Glutamatergic neuron (in vitro differentiated cells): ENCODE results near the gene MVD. TPM values are rescaled to one million over a fixed set of nuclear protein-coding genes. Genes with fewer than 3 reads are reported as not detected.

Experiments used
- DNase-seq: peaks from one replicate; pipeline ENCODE4 v3.0.0; 2022
- H3K27ac Mint-ChIP-seq: one replicate; pipeline ENCODE4 v1.8.0; 2020; ENCODE audit warnings: mild to moderate bottlenecking, mixed read lengths, inconsistent platforms; ENCODE audit not compliant: unreplicated experiment
- H3K27me3 Mint-ChIP-seq: one replicate; pipeline ENCODE4 v1.8.0; 2020; ENCODE audit warnings: mild to moderate bottlenecking, moderate library complexity, mixed read lengths, inconsistent platforms; ENCODE audit not compliant: unreplicated experiment
- H3K36me3 Mint-ChIP-seq: one replicate; pipeline ENCODE4 v1.8.0; 2020; ENCODE audit warnings: mild to moderate bottlenecking, mixed read lengths, inconsistent platforms; ENCODE audit not compliant: unreplicated experiment
- H3K4me1 Mint-ChIP-seq: one replicate; pipeline ENCODE4 v1.8.0; 2020; ENCODE audit warnings: mild to moderate bottlenecking, low read depth, mixed read lengths, inconsistent platforms; ENCODE audit not compliant: unreplicated experiment
- H3K4me3 Mint-ChIP-seq: one replicate; pipeline ENCODE4 v1.8.0; 2020; ENCODE audit warnings: mild to moderate bottlenecking, mixed read lengths, inconsistent platforms; ENCODE audit not compliant: unreplicated experiment
- H3K9me3 Mint-ChIP-seq: one replicate; pipeline ENCODE4 v1.8.0; 2020; ENCODE audit warnings: mild to moderate bottlenecking, moderate library complexity, mixed read lengths, inconsistent platforms; ENCODE audit not compliant: unreplicated experiment
- total RNA-seq: library from RNA; stranded (reverse); fragmentation: NEBNext Ultra II Directional; extraction: Animal tissue kit (Norgen Biotek cat#: 25700); gene quantifications from one replicate; pipeline ENCODE4 v1.2.1, GENCODE V29; 2021; ENCODE audit not compliant: unreplicated experiment
- TF ChIP-seq, protein P1 (sequence below): fragments of 200-600 bp; sonication (generic); IDR thresholded peaks from one replicate; pipeline ENCODE4 v1.5.0; 2021; ENCODE audit not compliant: partially characterized antibody, unreplicated experiment

MVD gene
- total RNA-seq, 1 donor from 2014 or later: 227 TPM

- TF ChIP-seq, protein P1, sequence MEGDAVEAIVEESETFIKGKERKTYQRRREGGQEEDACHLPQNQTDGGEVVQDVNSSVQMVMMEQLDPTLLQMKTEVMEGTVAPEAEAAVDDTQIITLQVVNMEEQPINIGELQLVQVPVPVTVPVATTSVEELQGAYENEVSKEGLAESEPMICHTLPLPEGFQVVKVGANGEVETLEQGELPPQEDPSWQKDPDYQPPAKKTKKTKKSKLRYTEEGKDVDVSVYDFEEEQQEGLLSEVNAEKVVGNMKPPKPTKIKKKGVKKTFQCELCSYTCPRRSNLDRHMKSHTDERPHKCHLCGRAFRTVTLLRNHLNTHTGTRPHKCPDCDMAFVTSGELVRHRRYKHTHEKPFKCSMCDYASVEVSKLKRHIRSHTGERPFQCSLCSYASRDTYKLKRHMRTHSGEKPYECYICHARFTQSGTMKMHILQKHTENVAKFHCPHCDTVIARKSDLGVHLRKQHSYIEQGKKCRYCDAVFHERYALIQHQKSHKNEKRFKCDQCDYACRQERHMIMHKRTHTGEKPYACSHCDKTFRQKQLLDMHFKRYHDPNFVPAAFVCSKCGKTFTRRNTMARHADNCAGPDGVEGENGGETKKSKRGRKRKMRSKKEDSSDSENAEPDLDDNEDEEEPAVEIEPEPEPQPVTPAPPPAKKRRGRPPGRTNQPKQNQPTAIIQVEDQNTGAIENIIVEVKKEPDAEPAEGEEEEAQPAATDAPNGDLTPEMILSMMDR: peak; percentile 60
- Mint-ChIP-seq H3K4me3 (no peak overlapping the region), H3K36me3 (no peaks in the 10 kb centered on the region), H3K4me1 (peaks cover 8% of the 10 kb centered on the region), H3K27me3 (peaks cover 3% of the 10 kb centered on the region), H3K9me3 (peaks cover 2% of the 10 kb centered on the region), H3K27ac (no peak overlapping the region)
- DNase-seq: peak; percentile 74
Measured at GRCh38 chr16:88628512-88628974, 34.3 kb downstream of the MVD start.

DNA sequence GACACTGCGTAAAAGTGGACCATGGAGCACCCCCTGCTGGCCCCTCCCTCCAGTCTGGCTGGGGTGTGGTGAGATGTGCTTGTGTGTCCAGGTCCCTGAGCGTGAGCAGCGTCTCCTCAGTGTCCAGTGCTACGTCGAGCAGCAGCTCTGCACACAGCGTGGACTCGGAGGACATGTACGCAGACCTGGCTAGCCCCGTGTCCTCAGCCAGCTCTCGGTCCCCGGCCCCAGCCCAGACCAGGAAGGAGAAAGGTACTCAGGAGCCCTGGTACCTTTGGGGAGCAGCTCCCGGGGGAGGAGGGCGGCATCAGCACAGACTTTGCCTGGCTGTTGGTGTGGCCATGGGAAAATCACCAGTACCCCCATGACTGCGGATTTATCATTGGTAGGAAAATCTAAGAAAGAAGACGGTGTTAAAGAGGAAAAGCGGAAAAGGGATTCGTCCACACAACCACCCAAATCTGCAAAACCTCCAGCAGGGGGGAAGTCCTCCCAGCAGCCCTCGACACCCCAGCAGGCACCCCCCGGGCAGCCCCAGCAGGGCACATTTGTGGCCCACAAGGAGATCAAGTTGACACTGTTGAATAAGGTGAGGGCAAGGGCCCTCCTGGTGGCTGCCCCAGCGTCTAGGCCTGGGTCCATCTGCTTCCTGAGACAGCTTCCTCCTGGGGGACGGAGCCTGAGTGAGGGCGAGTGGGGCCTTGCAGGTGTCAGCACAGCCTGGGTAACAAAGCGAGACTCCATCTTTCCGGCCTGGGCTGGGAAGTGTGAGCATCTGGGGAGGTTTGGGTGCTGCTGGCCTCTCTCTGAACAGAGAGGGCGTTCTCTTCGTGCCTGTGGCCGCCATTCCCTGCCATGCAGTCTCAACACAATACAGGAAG is 35.1 kb downstream of the MVD start:
- H3K27me3 Mint-ChIP-seq: peaks cover 3% of the 10 kb centered on the region
- peak overlapping the region; percentile 38 for H3K27ac Mint-ChIP-seq

DNA sequence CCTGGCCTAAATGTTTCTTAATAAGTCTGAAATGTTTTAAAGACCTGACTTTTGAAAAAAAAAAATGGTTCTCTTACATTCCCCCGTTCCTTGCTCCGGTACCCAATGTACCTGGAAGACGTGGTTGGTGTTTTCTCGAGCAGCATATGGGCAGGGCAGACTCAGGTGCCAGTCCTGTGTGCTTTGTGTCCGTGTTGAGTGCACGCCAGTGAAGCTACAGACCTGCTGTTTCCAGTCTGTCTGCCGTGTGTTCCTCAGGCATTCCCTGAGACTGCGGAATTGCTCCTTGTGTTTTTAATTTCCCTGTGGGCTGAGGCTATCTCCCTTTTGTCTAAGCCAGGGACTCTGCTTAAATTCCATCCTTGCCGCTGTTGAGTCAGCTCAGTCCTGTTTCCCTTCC is 36.2 kb downstream of the MVD start:
- H3K4me3 Mint-ChIP-seq: peak overlapping the region; percentile 12
- peak overlapping the region; percentile 11 for H3K27ac Mint-ChIP-seq
- DNase-seq: no peak
- TF ChIP-seq, protein P1: no peak
- H3K27me3 Mint-ChIP-seq: peaks cover 3% of the 10 kb centered on the region
- peaks cover 7% of the 10 kb centered on the region for H3K4me1 Mint-ChIP-seq
- no peaks in the 10 kb centered on the region for H3K36me3 Mint-ChIP-seq
- peaks cover under 1% of the 10 kb centered on the region for H3K9me3 Mint-ChIP-seq

More for the DNA sequence above, 35.1 kb downstream of the MVD start:
- H3K9me3 Mint-ChIP-seq: peaks cover 2% of the 10 kb centered on the region
- no peak for DNase-seq
- H3K36me3 Mint-ChIP-seq: no peaks in the 10 kb centered on the region
- H3K4me3 Mint-ChIP-seq: no peak overlapping the region
- TF ChIP-seq, protein P1: no peak
- H3K4me1 Mint-ChIP-seq: peaks cover 8% of the 10 kb centered on the region

- Mint-ChIP-seq H3K36me3 (no peaks in the 10 kb centered on the region), H3K27me3 (peaks cover 2% of the 10 kb centered on the region), H3K9me3 (peaks cover 2% of the 10 kb centered on the region), H3K4me3 (no peak overlapping the region), H3K4me1 (peaks cover 4% of the 10 kb centered on the region), H3K27ac (no peak overlapping the region)
- TF ChIP-seq, protein P1: no peak
- no peak for DNase-seq
Measured at GRCh38 chr16:88624977-88625576, 37.8 kb downstream of the MVD start.

- no peak for DNase-seq
- no peak overlapping the region for H3K4me3 Mint-ChIP-seq
- peaks cover 2% of the 10 kb centered on the region for H3K9me3 Mint-ChIP-seq
- no peak overlapping the region for H3K27ac Mint-ChIP-seq
- TF ChIP-seq, protein P1: no peak
- peaks cover 4% of the 10 kb centered on the region for H3K4me1 Mint-ChIP-seq
- H3K27me3 Mint-ChIP-seq: no peaks in the 10 kb centered on the region
- H3K36me3 Mint-ChIP-seq: no peaks in the 10 kb centered on the region
Measured at GRCh38 chr16:88624481-88624880, 38.4 kb downstream of the MVD start.
